SU-DHL-6 (cell line): ENCODE results near the gene RAPGEF4.

Experiments used
- H2AFZ ChIP-seq: fragments of 200-600 bp; sonication (generic); 2 replicates; pipeline ENCODE4 v1.6.1; 2014; ENCODE audit warnings: low read depth, mild to moderate bottlenecking, moderate library complexity, mixed read lengths, antibody characterized with exemption, low read length; ENCODE audit not compliant: severe bottlenecking
- H3F3A ChIP-seq: fragments of 200-600 bp; shearing (Covaris generic); 2 replicates; pipeline ENCODE4 v1.6.0; 2016; ENCODE audit warnings: antibody characterized with exemption, mild to moderate bottlenecking; ENCODE audit not compliant: insufficient read depth
- H3K27ac ChIP-seq: fragments of 200-600 bp; sonication (generic); 2 replicates; pipeline ENCODE4 v1.5.1; 2016; ENCODE audit warnings: low read depth, mild to moderate bottlenecking, low read length, moderate library complexity, mixed read lengths
- H3K27me3 ChIP-seq: fragments of 200-600 bp; sonication (generic), shearing (Covaris generic); 2 replicates; pipeline ENCODE4 v1.6.0; 2014; ENCODE audit warnings: mild to moderate bottlenecking, low read length
- H3K36me3 ChIP-seq: fragments of 200-600 bp; sonication (generic); 2 replicates; pipeline ENCODE4 v1.6.1; 2014; ENCODE audit warnings: mild to moderate bottlenecking, low read length, mixed read lengths
- H3K4me2 ChIP-seq: fragments of 300-600, 200-600 bp; shearing (Covaris generic), sonication (generic); 2 replicates; pipeline ENCODE4 v1.6.0; 2014; ENCODE audit warnings: low read length, low read depth, mild to moderate bottlenecking; ENCODE audit not compliant: poor library complexity, severe bottlenecking
- H3K4me3 ChIP-seq: fragments of 200-600 bp; sonication (generic); 2 replicates; pipeline ENCODE4 v1.5.1; 2014; ENCODE audit warnings: antibody characterized with exemption, low read length, mild to moderate bottlenecking, mixed read lengths; ENCODE audit not compliant: insufficient read depth, poor library complexity, severe bottlenecking
- H3K79me2 ChIP-seq: fragments of 200-600 bp; sonication (generic); 2 replicates; pipeline ENCODE4 v1.6.1; 2014; ENCODE audit warnings: mild to moderate bottlenecking, low read length, moderate library complexity; ENCODE audit not compliant: insufficient read depth
- H3K9ac ChIP-seq: fragments of 200-600 bp; sonication (generic); 2 replicates; pipeline ENCODE4 v1.7.0; 2014; ENCODE audit warnings: mild to moderate bottlenecking, low read length
- H3K9me2 ChIP-seq: fragments of 200-600 bp; sonication (generic); replicated peaks from 2 replicates; pipeline ENCODE4 v1.6.1; 2014; ENCODE audit warnings: low read length; ENCODE audit not compliant: insufficient read depth
- H3K9me3 ChIP-seq: fragments of 200-600 bp; sonication (generic); 2 replicates; pipeline ENCODE4 v1.6.1; 2014; ENCODE audit warnings: low read length, mixed read lengths; ENCODE audit not compliant: insufficient read depth
- H4K20me1 ChIP-seq: fragments of 200-600 bp; sonication (generic); 2 replicates; pipeline ENCODE4 v1.6.1; 2014; ENCODE audit warnings: low read depth, mild to moderate bottlenecking, antibody characterized with exemption, low read length, moderate library complexity, mixed read lengths
- CTCF ChIP-seq: fragments of 200-600 bp; sonication (generic); IDR thresholded peaks from one replicate; pipeline ENCODE4 v1.5.1; 2017; ENCODE audit warnings: antibody characterized with exemption, mild to moderate bottlenecking, low read length, moderate library complexity; ENCODE audit not compliant: insufficient read depth, poor library complexity, severe bottlenecking
- EZH2phosphoT487 ChIP-seq: fragments of 200-600 bp; sonication (generic), shearing (Covaris generic); conservative IDR thresholded peaks from 2 replicates; pipeline ENCODE4 v1.6.1; 2018; ENCODE audit warnings: mild to moderate bottlenecking, antibody characterized with exemption, low read length, moderate library complexity, mixed read lengths

RAPGEF4 gene

GRCh38 chr2:173058097-173058496 is 322.5 kb downstream of the RAPGEF4 start:
- Histone ChIP-seq H2AFZ (no peak overlapping the region), H3K4me2 (no peak overlapping the region), H3K9me3 (no peaks in the 10 kb centered on the region), H3K27ac (no peak overlapping the region), H4K20me1 (no peaks in the 10 kb centered on the region), H3K9me2 (no peaks in the 10 kb centered on the region), H3K79me2 (no peaks in the 10 kb centered on the region), H3K27me3 (no peaks in the 10 kb centered on the region), H3F3A (no peaks in the 10 kb centered on the region), H3K4me3 (no peak overlapping the region), H3K36me3 (no peaks in the 10 kb centered on the region), H3K9ac (no peak overlapping the region)
- TF ChIP-seq CTCF (no peak), EZH2phosphoT487 (no peak)

GRCh38 chr2:173058673-173059072 is 323.0 kb downstream of the RAPGEF4 start:
- Histone ChIP-seq H3K4me2 (no peak overlapping the region), H4K20me1 (no peaks in the 10 kb centered on the region), H3K36me3 (no peaks in the 10 kb centered on the region), H3K9me3 (no peaks in the 10 kb centered on the region), H3K27me3 (no peaks in the 10 kb centered on the region), H3K79me2 (no peaks in the 10 kb centered on the region), H3K27ac (no peak overlapping the region), H3K9me2 (no peaks in the 10 kb centered on the region), H2AFZ (no peak overlapping the region), H3F3A (no peaks in the 10 kb centered on the region), H3K9ac (no peak overlapping the region), H3K4me3 (no peak overlapping the region)
- TF ChIP-seq CTCF (no peak), EZH2phosphoT487 (no peak)

- no peaks in the 10 kb centered on the region for H3K79me2 ChIP-seq
- no peaks in the 10 kb centered on the region for H3F3A ChIP-seq
- H3K9ac ChIP-seq: no peak overlapping the region
- H2AFZ ChIP-seq: no peak overlapping the region
- TF ChIP-seq CTCF (no peak), EZH2phosphoT487 (no peak)
- no peaks in the 10 kb centered on the region for H3K9me2 ChIP-seq
- H4K20me1 ChIP-seq: no peaks in the 10 kb centered on the region
- no peaks in the 10 kb centered on the region for H3K27me3 ChIP-seq
- no peak overlapping the region for H3K27ac ChIP-seq
- H3K4me2 ChIP-seq: peak overlapping the region; percentile 27
- no peak overlapping the region for H3K4me3 ChIP-seq
- no peaks in the 10 kb centered on the region for H3K9me3 ChIP-seq
- H3K36me3 ChIP-seq: no peaks in the 10 kb centered on the region
Observed at GRCh38 chr2:173059292-173059691, 323.6 kb downstream of the RAPGEF4 start.
